ENCODE results near the gene SLC25A44.
"Not testable (repeated sequence)": the region's sequence is repeated elsewhere in the genome, so short reads cannot be mapped to it uniquely, and the experiment has no call there.

The SLC25A44 gene

GRCh38 chr1:156163712-156164111 lies 30.2 kb upstream of the SLC25A44 start:
- DNase-seq (ENCODE audit: low read depth in 2 of 2): no peak

DNA sequence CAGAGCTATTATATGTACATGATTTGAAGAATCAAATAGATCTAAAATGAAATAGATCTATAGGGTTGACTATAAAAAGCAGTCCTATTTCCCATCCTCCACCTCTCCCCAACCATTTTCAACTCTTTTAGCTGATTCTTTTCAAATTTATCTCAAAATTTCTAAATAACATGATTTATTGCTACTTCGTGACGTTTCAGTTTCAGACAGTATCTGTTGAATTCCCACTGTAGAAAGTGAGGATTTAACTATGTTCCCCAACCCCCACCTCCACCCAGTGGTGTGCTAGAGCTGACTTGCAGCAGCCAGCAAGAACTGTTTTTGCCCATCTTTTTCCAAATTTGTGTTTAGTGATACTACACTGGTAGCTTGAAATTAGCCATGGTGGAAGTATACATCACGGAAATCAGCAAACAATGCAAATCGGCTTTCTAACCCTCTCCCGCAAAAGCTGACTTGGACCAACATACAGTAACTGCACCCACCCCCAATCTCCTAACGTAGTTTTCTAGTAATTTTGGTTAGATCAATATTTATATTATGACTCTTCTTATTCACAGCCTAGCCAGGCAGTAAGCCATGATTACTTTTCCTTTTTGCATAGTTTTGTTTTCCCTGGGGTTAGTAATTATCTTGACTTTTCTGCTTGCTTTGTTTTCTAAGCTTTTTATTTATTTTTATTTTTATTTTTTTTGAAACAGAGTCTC lies 29.6 kb upstream of the SLC25A44 start:
- DNase-seq (ENCODE audit: low read depth in 2 of 2): no peak

DNA sequence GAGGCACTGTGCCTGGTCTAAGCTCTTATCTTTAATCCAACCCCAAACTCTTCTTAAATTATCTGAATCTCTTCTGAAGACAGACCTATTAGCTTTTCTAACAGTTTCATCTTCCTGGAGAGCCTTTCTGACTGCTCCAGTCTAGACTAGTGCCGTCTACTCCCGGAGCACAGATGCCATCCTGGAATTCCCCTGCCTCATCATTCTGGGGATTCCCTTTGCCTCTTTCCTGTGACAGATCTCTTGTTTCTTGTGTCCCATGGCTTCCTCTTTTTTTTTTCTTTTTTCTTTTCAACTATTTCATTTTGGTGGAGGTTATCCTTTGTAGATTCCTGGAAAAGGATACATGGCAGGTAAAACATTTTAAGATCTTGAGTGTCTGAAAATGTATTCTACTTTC lies 28.8 kb upstream of the SLC25A44 start:
- no peak for DNase-seq (ENCODE audit: low read depth in 2 of 2)

DNA sequence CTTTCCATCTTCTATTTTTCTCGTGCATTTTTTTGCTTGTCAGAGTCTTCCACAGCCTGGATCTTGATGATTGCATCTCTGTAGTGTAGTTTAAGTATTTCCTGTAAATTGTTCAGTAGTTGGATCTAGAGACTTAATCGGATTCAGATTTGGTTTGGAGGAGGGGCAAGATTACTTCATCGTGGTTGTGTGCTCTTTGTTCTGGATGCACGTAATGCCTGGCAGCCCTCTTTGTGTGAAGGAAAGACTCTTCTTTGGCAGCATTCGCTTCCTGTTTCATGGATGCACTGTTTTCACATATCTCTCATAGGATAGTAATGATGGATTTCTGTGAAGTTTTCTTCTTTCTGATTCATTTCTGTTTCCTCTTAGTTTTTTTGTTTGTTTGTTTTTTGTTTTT lies 26.4 kb upstream of the SLC25A44 start:
- no peak for DNase-seq (ENCODE audit: low read depth in 2 of 2)

DNA sequence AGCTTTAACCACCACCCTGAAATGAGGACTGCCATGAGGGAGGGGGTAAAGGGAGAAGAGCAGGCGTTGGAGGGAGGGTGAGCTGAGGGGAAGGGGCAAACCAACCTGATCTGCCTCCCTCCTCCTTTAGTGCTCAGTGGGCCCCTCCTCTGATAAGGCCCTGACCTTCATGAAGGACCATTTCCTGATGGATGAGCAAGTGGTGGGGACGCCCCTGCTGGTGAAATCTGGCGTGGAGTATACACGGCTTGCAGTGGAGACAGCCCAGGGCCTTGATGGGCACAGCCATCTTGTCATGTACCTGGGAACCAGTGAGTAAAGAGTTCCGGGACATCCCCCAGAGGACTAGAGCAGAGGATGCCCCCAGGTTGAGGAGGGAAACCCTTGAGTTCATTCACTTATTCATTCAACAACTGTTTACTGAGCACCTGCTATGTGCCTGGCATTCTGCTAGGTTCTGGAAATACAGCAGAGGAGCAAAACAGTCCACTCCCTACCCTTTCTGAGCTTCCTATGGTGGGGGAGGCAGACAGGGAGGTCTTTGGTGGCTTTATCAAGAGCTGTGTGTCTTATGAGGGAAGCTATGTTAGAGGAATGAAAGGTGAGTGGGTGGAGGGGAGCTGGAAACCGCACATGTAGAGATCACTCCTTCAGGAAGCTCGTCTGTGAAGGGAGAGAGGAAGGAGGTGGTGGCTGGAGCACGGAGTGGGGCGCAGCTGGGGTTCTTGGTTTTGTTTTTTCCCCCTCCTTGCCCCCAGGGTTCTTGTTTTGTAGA lies 21.0 kb upstream of the SLC25A44 start:
- DNase-seq (ENCODE audit: low read depth in 2 of 2): no peak

- DNase-seq (ENCODE audit: low read depth in 2 of 2): no peak
Measured at GRCh38 chr1:156176610-156177210, 17.2 kb upstream of the SLC25A44 start.

DNA sequence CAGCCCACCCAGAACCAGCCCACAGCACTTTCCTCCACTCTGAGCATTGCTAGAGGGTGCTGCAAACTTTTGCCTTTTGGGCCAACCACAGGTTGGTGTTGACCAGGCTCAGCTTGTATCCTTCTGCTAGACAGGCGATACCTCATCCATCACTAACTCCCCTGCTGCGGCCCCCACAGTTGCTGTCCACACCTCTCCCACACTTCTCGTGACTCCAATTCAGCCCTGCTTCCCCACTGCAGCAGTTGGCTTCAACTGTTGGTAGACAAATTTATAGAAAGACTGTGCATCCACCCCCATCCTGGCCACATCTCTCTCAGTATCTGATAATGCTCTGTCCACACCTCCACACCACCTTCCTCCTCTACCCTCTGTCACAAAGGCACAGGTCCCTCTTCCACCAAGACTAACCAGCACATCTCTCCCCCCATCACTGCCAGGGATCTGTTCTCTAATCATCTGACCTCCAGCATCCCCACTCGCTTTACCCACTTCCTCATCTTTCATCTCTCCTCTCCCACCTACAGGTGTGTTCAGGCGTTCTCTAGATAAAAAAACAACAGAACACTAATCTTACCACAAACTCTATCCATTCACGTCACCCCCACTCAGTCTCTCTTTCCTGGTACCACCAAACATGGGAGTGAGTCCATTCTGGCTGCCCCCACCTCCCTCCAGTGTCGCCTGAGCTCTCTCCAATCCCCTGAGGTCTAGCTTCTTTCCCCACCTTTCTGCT lies 15.8 kb upstream of the SLC25A44 start:
- DNase-seq (ENCODE audit: low read depth in 2 of 2): no peak

DNA sequence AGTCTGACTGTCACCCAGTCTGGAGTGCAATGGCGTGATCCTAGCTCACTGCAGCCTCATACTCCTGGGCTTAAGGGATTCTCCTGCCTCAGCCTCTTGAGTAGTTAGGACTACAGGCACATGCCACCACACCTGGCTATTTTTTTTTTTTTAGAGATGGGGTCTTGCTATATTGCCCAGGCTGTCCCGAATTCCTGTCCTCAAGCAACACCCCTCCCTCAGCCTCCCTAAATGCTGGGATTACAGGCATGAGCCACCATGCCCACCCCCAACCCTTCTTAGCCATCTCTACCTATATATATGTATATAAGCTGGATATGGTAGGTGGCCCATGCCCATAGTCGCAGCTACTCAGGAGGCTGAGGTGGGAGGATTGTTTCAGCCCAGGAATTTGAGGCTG lies 13.4 kb upstream of the SLC25A44 start:
- DNase-seq (ENCODE audit: low read depth in 2 of 2): no peak

- DNase-seq (ENCODE audit: low read depth in 2 of 2): not testable (repeated sequence)
Measured at GRCh38 chr1:156181391-156181924, 12.4 kb upstream of the SLC25A44 start.

DNA sequence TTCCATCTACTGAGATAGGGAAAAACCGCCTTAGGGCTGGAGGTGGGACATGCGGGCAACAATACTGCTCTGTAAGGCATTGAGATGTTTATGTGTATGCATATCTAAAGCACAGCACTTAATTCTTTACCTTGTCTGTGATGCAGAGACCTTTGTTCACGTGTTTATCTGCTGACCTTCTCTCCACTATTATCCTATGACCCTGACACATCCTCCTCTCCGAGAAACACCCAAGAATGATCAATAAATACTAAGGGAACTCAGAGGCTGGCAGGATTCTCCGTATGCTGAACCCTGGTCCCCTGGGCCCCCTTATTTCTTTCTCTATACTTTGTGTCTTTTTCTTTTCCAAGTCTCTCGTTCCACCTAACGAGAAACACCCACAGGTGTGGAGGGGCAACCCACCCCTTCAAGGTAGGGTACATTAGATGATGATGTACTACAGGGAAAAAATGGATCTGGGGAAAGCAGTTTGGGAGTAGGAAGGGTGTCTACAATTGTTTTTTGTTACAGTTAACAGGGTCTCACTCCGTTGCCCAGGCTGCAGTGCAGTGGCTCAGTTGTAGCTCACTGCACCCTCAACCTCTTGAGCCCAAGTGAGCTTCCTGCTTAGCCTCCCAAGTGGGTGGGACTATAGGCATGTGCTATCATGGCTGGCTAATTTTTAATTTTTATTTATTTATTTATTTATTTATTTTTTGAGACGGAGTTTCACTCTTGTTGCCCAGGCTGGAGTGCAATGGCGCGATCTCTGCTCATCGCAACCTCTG lies 11.7 kb upstream of the SLC25A44 start:
- not testable (repeated sequence) for DNase-seq (ENCODE audit: low read depth in 2 of 2)

DNA sequence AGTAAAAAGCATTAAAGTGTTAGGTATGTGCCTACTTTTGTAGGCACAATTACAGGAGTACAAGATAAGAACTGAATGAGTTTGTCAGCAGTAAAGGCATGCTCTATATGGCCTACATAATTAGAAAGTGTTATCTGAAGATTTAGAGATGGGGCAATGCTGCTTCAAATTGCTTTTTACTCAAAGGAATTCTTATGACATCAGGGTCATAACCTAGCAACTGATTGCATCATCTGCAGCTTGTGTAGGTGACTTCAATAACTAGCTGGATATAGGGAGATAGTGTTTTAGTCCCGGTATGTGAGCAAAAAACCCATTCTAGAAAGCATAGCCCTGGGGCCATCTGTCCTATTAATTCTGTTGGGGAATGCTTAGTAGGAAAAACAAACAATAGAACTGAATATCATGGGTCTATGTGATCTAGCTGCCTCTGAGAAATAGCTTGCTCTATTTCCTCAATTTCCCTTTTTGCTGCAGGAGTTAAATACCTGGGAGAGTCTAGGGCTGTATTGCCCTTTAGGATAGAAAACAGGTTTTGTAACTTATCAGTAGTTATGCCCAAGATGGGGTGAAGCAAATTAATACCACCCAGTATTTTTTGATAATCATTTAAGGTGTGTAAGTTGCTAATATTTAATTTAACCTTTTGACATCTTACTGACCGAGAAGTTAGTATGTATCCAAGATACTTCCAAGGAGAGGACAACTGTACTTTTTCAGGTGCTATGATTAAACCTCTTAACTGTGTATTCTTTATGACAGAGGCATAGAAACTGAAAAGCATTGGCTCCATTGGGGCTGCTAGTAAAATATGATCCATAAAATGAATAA lies 7.3 kb upstream of the SLC25A44 start:
- not testable (repeated sequence) for DNase-seq (ENCODE audit: low read depth in 2 of 2)

GRCh38 chr1:156190265-156190664 lies 3.6 kb upstream of the SLC25A44 start:
- not testable (repeated sequence) for DNase-seq (ENCODE audit: low read depth in 2 of 2)

DNA sequence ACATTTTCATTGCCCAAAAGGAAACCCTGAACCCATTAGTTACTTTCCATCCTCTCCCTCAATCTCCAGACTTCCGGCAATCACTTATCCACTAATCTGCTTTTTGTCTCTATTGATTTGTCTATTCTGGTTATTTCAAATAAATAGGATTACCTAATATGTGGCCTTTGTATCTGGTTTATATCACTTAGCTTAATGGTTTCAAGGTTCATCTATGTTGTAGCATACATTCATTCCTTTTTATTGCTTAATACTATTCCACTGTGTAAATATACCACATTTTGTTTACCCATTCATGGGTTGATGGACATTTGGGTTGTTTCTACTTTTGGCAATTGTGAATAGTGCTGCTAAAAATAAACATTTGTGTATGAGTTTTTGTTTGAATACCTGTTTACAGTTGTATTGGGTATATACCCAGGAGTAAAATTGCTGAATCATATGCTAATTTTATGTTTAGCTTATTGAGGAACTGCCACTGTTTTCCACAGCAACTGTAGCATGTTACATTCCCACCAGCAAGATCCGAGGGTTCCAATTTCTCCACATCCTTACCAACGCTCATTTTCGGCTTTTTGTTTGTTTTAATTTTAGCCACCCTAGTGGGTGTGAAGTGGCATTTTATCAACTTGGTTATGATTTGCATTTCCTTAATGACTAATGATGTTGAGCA lies 2.5 kb upstream of the SLC25A44 start:
- no peak for DNase-seq (ENCODE audit: low read depth in 2 of 2)

DNA sequence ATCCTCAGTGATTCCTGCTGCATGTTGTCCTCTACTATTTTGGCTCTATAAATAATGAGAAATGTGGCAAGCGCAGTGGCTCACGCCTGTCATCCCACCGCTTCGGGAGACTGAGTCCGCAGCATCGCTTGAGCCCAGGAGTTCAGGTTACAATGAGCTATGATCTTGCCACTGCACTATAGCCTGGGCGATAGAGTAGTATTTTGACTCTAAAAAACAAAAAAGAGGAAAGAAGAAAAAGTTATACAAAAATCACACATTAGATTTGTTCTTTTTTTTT lies 756 bp upstream of the SLC25A44 start:
- DNase-seq (ENCODE audit: low read depth in 2 of 2): no peak

DNA sequence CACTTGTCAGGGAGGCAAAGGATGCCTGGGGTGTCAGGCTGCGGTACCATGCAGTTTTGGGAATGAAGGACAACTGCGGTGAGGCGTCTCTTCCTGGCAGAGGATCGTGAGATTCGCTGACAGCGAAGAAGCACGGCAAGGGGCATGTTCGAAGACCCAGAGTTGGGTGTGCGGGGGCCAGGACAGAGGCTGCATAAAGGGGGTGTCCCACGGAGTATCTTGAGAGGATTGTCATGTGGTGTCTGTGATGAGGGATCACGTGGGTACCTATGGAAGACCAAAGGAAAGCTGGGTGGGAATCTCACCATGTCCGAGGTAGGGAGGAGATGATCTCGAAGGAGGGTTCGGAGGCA lies 372 bp downstream of the SLC25A44 start:
- no peak for DNase-seq (ENCODE audit: low read depth in 2 of 2)

DNA sequence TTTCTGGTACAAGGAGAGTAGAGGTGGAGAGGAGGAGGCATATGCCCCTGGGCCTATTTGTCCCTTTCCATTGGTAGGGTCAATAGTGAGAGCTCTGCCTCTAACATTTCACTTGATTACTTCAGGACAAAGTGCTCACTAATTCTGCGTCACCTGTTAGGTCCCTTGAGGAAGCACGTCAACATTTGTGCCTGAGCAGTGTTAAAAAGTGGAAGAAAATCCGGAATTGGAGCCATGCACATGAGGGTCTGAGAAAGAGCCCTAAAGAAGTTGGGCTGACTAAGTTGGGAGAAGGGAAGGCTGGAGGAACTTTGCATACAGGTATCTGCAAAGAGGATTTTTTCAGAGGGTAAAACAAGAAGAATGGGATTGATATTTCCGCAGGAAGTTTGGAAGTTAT lies 1.9 kb downstream of the SLC25A44 start:
- no peak for DNase-seq (ENCODE audit: low read depth in 2 of 2)

DNA sequence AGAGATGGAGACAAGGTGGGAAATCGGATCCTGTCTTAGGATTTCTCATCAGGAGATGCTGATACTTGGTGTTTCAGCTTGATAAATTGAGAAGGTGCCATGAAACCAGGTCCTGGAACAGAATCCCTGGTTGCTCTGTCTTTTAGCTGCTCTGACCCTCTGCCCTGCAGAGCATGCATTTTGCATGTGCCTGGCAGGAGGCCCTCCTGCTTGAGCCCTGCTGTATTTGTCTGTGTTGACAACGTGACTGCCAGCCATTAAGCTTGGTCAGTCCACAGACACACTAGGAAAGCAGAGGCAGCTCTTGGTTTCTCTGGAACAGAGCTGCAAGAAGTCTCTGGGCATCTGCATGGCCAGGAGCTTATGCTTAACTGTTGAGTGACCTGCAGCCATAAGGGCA lies 2.5 kb downstream of the SLC25A44 start:
- DNase-seq (ENCODE audit: low read depth in 2 of 2): no peak

- no peak for DNase-seq (ENCODE audit: low read depth in 2 of 2)
Measured at GRCh38 chr1:156198831-156199349, 5.0 kb downstream of the SLC25A44 start.

- no peak for DNase-seq (ENCODE audit: low read depth in 2 of 2)
Measured at GRCh38 chr1:156200044-156200443, 6.1 kb downstream of the SLC25A44 start.

DNA sequence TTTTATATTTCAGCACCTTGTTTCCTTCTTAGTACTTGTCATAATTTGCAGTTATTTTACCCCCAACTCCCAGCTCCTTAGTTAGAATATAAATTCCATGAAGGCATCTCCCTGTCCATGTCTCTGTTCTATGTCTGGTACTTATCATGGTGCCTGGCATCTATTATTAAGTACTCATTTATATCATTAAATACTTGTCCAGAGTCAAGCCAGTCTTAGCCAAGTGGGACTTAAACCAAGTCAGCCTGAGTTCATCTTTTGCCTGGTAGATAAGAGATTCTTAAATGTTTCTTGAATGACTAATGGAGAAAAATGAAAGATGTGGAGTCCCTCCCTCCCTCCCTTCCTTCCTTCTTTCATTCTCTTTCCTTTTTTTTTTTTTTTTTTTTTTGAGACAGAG lies 9.4 kb downstream of the SLC25A44 start:
- DNase-seq (ENCODE audit: low read depth in 2 of 2): no peak
